ENCODE results near the gene FAM171A1. TPM values are rescaled to one million over a fixed set of nuclear protein-coding genes. Genes with fewer than 3 reads are reported as not detected.
"Not testable (repeated sequence)": the region's sequence is repeated elsewhere in the genome, so short reads cannot be mapped to it uniquely, and the experiment has no call there.

The FAM171A1 gene
- total RNA-seq, 1 donor from 2014 or later = 27.7 TPM

DNA sequence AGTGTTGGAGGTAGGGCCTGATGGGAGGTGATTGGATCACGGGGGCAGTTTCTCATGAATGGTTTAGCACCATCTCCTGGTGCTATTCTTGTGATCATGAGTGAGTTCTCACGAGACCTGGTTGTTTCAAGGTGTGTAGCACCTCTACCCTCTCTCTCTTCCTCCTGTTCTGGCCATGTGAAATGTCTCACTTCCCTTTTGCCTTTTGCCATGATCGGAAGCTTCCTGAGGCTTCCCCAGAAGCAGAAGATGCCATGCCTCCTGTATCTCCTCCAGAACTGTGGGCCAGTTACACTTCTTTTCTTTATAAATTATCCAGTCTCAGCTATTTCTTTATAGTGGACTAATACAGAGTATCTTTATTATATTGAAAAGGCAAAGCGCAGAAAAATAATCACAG lies 90.1 kb downstream of the FAM171A1 start:
- no peaks in the 10 kb centered on the region for H3K4me1 ChIP-seq
- no peak overlapping the region for H3K4me3 ChIP-seq
- intact Hi-C loops (cut with DNase I) = no loop called here
- H3K9me3 ChIP-seq = no peaks in the 10 kb centered on the region
- no peaks in the 10 kb centered on the region for H3K36me3 ChIP-seq
- no peaks in the 10 kb centered on the region for H3K27me3 ChIP-seq
- no peak overlapping the region for H3K27ac ChIP-seq
- no peak for DNase-seq (ENCODE audit: low spot score in 2 of 2)
- TF ChIP-seq, protein P1, sequence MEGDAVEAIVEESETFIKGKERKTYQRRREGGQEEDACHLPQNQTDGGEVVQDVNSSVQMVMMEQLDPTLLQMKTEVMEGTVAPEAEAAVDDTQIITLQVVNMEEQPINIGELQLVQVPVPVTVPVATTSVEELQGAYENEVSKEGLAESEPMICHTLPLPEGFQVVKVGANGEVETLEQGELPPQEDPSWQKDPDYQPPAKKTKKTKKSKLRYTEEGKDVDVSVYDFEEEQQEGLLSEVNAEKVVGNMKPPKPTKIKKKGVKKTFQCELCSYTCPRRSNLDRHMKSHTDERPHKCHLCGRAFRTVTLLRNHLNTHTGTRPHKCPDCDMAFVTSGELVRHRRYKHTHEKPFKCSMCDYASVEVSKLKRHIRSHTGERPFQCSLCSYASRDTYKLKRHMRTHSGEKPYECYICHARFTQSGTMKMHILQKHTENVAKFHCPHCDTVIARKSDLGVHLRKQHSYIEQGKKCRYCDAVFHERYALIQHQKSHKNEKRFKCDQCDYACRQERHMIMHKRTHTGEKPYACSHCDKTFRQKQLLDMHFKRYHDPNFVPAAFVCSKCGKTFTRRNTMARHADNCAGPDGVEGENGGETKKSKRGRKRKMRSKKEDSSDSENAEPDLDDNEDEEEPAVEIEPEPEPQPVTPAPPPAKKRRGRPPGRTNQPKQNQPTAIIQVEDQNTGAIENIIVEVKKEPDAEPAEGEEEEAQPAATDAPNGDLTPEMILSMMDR (IDR thresholded peaks at IDR 0.05) = no peak

DNA sequence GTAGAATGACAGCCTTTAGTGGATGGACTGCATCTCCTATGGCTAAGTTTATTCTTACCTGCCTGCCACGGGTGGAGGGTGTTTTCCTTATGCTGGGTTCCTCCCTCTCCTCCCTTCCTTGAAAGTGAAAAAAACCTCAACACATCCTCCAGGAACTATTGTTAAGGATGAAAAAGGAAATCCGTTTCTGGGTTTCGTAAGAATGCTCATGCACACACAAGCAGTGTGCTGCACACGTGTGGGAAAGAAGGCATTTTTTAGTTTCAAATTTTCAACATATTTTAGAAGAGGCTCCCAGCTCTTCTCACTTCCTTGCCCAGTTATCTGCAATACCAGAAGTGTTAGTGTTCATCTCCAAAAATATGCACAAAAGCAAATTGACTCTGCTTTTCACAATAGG lies 90.6 kb downstream of the FAM171A1 start:
- intact Hi-C loops (cut with DNase I) = no loop called here
- no peaks in the 10 kb centered on the region for H3K36me3 ChIP-seq
- H3K9me3 ChIP-seq = no peaks in the 10 kb centered on the region
- H3K4me1 ChIP-seq = no peaks in the 10 kb centered on the region
- TF ChIP-seq, protein P1 (IDR thresholded peaks at IDR 0.05) = no peak
- H3K27ac ChIP-seq = no peak overlapping the region
- H3K27me3 ChIP-seq = no peaks in the 10 kb centered on the region
- H3K4me3 ChIP-seq = no peak overlapping the region
- DNase-seq (ENCODE audit: low spot score in 2 of 2) = no peak

DNA sequence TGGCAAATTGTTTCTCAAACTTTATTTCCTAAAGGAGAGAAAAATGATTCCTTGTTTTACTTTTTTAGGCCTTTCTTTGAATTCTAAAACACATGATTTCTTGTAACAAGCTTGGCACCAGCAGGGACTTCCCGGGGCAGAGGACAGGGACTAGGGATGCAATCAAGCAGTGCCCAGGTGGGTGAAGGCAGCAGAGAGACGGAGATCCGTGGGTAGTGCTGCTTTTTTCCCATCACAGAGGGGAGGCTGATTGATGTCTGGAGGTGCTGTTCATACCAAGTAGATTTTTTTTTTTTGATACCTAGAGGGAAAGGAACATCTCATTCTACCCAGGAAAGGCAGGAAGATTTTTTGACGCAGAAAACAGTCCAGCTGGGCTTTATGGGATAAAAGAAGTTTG lies 91.9 kb downstream of the FAM171A1 start:
- TF ChIP-seq, protein P1 (IDR thresholded peaks at IDR 0.05) = no peak
- Histone ChIP-seq H3K27ac (no peak overlapping the region), H3K27me3 (no peaks in the 10 kb centered on the region), H3K36me3 (no peaks in the 10 kb centered on the region), H3K4me1 (no peaks in the 10 kb centered on the region), H3K9me3 (no peaks in the 10 kb centered on the region), H3K4me3 (no peak overlapping the region)
- intact Hi-C loops (cut with DNase I) = no loop called here
- no peak for DNase-seq (ENCODE audit: low spot score in 2 of 2)

DNA sequence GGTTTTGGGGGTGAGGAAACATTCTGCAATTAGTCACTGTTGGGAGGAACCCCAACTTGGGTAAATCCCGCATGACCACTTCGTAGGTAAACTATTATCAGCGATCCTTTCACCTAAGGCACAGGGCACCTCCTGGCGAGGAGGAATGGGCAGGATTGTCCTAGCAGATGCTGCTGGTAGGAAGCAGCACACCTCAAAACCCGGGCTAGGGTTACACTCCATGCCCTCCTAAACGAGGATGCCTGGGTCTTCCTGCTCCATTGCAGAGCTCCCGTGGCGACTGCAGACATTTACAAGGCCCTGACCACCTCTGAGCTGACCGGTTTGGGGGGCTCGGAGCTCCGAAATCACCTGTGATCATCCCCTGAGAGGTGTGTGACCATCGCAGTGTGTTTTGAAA lies 92.3 kb downstream of the FAM171A1 start:
- Histone ChIP-seq H3K9me3 (no peaks in the 10 kb centered on the region), H3K27me3 (no peaks in the 10 kb centered on the region), H3K4me3 (no peak overlapping the region), H3K27ac (no peak overlapping the region), H3K36me3 (no peaks in the 10 kb centered on the region), H3K4me1 (no peaks in the 10 kb centered on the region)
- TF ChIP-seq, protein P1 (IDR thresholded peaks at IDR 0.05) = no peak
- intact Hi-C loops (cut with DNase I) = no loop called here
- no peak for DNase-seq (ENCODE audit: low spot score in 2 of 2)

DNA sequence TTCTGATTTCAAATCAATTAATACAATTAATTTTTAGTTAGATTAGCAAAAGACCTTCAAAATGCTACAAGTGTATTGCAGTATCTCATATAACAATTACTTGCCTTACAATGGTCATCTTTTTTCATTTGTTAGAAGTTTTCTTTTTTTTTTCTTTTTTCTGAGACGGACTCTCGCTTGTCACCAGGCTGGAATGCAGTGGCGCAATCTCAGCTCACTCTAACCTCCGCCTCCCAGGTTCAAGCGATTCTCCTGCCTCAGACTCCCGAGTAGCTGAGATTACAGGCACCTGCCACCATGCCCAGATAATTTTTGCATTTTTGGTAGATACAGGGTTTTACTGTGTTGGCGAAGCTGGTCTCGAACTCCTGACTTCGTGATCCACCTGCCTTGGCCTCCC lies 95.0 kb downstream of the FAM171A1 start:
- DNase-seq (ENCODE audit: low spot score in 2 of 2); H3K27ac ChIP-seq; H3K27me3 ChIP-seq; intact Hi-C loops (cut with DNase I); H3K4me1 ChIP-seq; H3K4me3 ChIP-seq; H3K36me3 ChIP-seq; H3K9me3 ChIP-seq: not testable (repeated sequence)

DNA sequence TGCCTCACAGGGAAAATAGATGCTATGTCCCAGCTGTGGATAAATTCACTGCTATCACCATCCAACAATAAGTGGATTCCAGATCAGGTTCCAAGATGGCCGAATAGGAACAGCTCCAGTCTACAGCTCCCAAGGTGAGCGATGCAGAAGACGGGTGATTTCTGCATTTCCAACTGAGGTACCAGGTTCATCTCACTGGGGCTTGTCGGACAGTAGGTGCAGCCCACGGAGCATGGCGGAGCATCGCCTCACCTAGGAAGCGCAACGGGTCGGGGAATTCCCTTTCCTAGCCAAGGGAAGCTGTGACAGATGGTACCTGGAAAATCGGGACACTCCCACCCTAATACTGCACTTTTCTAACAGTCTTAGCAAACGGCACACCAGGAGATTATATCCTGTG lies 101.3 kb downstream of the FAM171A1 start:
- H3K36me3 ChIP-seq; intact Hi-C loops (cut with DNase I); H3K27me3 ChIP-seq: not testable (repeated sequence)

DNA sequence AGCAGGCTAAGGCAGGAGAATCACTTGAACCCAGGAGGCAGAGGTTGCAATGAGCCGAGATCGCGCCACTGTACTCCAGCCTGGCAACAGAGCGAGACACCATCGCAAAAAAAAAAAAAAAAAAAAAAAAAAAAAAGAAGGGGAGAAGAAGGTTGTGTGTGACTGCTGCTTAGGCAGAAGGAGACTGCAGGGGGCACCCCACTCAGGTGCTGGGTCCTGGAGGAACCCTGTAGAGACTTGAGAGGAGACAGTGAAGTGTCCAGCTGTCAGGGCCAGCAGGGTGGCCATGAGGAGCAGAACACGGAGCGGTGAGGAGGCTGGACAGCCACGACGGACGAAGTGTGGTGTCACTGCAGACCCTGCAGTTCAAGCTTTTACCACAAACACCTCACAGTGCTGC lies 103.6 kb downstream of the FAM171A1 start:
- intact Hi-C loops (cut with DNase I) = no loop called here
- Histone ChIP-seq H3K4me1 (no peaks in the 10 kb centered on the region), H3K27me3 (no peaks in the 10 kb centered on the region), H3K27ac (no peak overlapping the region), H3K4me3 (no peak overlapping the region), H3K36me3 (peaks cover 0 to 9% of the 10 kb centered on the region in 2 donors), H3K9me3 (no peaks in the 10 kb centered on the region)
- TF ChIP-seq, protein P1 (IDR thresholded peaks at IDR 0.05) = no peak
- DNase-seq (ENCODE audit: low spot score in 2 of 2) = no peak

More for the DNA sequence above, 101.3 kb downstream of the FAM171A1 start:
- not testable (repeated sequence) for H3K4me1 ChIP-seq; H3K9me3 ChIP-seq; H3K4me3 ChIP-seq; DNase-seq (ENCODE audit: low spot score in 2 of 2); H3K27ac ChIP-seq

Data from ascending aorta (tissue), 2 donors.